ENCODE measurements around the gene PPIL4.
"Not testable (repeated sequence)": the region's sequence is repeated elsewhere in the genome, so short reads cannot be mapped to it uniquely, and the experiment has no call there.

Gene PPIL4

DNA sequence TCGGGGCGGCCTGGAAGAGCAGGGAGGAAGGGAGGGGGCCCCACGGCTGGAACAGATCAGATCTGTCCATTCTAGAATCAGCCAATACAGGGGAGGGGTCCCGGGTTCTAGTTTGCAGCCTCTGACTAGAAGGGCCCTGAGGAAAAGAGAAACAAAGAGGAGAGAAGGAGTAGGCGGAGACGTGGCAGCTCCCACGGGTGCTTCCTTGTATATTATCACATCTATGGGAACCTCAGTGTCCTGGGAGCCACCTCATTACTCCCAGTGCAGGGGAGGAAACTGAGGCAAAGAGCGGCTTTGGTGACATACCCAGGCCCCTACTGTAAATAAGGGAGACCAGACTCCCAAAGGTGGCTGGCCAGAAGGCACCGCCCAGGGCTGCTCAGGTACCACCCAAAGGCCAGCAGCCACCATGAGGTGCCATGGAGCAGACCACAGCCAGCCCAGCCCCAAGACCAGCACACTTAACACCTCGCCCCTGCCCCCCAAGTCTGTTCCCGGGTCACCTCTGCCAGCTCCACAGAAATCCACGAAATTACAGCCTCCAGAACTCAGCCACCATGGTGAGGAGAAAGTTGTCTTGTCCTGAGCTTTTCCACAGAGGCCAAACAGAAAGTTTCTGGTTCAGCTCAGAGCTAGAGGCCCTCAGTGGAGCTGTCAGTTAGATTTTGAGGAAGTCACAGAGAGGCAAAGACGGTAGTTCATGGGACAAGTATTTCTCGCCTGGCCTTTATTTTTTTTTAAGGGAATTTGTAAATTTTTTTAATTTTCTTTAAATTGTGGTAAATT, 63.1 kb downstream of the PPIL4 start:
- DNase-seq: no peak

DNA sequence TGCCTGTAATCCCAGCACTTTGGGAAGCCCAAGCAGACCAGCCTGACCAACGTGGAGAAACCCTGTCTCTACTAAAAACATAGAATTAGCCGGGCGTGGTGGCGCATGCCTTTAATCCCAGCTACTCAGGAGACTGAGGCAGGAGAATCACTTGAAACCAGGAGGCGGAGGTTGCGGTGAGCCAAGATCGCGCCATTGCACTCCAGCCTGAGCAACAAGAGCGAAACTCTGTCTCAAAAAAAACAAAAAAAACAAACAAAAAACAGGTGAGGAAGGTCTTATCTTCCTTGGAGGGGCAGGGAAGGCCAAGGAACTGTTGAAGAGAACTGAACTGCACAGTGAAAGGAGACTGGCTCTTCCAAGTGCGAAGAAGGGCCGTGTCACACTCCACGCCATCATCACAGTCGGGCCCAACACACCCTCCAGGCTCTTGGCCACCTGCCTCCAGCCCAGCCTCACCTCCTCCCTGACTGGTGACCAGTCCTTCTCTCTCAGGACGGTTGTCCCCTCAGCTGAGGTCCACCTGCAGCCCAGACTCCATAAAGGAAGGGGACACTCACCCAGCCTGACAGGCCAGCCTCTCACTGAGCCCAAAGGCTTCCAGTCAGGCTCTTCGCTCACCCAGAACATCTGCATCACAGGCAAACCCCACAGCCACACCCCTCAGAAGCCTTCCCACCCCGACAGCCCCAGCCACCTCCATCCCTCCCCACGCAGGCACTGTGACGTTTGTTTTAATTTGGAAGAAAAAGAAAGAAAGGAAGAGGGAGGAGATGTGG, 65.2 kb downstream of the PPIL4 start:
- DNase-seq: peak; percentile 71

DNA sequence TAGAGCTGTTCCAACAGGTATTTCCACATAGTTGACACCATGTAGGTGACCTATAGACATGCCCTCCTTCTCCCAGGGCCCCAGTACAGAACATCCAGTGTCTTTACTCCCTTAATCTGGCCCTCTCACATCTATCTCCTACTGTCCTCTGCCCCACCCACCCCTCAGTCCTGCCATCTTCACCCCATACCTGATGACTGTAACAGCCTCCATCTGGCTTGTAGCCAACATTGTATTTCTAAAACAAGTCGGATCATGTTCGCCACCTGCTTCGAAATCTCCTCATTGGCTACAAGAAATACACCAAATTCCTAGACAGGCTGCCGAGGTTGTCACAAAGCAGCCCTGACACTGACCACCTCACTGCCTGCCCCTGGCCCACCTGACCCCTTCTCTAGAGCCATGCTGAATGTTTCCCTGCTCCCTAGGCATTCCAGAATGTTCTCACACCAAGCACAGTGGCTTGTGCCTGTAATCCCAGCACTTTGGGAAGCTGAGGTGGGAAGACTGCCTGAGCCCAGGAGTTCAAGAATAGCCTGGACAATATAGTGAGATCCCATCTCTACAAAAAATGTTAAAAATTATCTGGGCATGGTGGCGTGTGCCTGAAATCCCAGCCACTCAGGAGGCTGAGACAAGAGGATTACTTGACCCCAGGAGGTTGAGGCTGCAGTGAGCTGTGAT, 67.1 kb downstream of the PPIL4 start:
- no peak for DNase-seq

DNA sequence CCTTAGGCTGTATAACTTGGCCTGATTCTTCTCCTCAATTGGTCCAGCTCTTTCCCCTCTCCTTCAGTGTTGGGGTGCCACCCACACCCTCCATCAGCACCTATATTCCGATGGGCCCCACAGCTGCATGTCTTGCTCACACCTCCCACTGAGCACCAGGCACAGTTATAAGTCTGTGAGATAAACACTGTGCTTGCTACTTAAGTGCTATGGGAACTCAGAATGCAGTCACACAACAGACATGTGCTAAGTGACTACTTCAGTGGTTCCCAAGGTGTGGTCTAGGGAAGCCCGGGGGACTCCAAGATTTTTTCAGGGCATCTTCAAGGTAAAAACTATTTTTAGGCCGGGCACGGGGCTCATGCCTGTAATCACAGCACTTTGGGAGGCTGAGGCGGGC, 68.3 kb downstream of the PPIL4 start:
- no peak for DNase-seq

DNA sequence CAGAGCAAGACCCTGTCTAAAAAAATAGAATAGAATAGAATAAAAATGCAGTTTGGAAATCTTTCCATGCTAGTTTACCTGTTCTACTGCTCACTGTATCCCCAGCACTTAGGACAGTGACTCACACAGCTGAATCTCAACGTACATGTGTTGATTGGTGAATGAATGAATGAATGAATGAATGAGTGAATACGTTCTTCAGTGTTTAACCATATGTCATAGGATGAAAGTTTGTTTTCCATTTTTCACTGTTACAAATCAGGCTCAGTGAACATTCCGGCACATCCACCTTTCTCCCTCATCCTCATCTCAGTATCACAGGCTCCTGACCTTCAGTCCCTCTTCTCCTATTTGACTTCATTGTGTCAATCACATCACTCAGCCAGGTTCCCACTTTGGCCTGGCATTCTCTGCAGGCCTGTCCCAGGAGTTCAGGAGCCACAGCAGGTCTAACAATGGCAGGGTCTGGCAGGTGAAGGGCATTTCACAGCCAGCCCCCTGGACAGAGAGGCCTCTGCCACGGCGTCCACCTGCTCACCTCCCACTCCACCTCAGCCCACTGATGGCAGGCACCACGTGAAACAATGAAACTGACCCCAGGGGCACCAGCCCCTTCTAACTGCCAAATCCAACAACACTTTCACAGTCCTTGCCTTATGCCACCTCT, 68.9 kb downstream of the PPIL4 start:
- no peak for DNase-seq

DNA sequence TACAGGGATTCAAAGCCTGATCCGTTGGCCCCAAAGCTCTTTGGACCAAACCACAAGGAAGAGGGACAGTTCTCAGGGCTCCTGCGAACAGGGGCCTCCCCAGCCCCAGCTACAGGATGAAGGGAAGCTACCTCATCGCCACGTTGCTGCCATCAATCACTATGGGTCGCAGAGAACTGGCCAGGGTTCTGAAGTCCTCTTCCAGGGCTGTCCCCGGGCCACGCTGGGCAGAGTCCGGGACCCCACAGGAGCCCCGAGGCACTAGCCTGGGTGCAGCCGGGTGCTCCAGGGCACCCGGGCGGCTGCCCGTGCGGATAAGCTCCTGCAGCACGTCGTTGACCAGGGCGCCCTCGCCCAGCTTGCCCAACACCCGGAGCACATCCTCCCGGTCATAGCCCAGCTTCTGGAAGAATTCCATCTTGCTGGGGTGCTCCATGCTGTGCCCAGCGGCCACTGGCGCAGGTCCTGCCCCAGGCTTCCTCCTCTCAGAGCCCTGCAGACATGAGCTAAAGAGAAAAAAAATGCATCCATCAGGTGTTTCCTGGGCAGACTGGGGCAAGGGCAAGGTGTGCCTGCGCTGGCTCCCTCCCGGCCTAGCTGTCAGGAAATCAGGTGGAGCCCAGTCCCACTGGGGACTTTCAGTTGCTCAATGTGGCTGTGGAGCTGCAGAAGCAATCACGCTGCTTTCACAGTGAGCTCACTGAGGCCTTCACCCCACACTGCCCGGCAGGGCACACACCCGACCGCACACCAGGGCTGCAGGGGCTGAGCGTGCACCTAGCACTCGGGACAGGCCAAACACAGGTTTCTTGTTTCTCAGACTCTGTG, 71.5 kb downstream of the PPIL4 start:
- no peak for DNase-seq

DNA sequence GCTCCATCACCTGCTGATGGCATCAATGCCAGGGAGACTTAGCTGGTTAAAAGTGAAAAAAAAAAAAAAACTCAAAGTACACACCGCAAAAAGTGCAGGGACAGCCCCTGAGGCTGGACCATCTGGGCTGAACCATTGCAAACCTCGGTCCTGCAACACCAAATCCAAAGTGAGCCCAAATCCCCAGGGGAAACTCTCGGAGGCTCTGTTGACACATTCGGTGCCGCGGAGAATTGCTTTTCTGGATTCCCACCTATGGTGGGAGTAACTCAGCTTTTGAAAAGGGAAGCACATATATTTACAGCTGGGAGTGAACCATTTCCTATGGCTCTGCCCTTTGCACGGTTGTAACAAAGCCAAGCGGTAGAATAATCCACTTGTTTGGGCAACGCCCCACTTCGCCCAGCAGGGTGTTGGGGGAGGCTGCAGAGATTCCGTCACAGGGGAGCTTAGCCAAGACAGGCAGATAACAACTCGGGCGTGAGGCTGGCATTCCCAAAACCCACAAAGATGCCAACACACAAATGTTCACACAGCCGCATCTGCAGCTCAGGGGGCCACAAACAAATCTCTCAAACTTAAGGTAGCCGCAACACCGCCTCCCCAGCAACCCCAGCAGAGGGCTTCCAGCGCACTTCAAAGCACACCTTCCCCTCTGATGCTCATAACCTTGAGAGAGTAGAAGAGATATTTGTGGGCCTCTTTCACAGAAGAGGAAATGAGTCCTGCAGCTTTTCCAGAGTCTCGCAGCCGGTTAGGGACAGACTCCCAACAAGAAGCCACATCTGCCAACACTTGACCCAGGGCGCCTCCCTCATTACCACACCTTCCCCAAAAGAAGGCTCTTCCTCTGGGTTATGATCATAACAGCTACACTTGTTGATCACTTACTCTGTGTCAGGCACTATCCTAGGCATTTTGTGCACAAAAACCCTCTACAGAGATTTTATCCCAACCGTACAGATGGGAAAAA, 72.5 kb downstream of the PPIL4 start:
- no peak for DNase-seq

DNA sequence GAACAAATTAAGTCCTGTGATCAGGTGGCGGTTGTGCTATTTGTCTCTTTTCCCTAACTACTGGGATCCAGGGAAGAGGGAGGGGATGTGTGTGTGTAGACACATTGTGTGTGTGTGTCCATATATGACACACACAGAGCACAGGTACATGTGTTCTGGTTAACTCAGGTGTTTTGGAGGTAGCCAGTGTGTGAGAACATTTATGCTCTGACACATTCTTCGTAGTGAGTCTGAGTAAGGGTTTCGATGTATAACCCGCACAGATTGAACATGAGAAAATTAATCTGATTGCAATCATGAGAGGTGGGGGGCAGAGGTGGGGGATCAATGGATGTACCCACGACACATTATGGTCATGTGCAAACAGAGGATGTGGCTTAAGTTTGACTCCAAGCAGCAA, 73.6 kb downstream of the PPIL4 start:
- DNase-seq: no peak

DNA sequence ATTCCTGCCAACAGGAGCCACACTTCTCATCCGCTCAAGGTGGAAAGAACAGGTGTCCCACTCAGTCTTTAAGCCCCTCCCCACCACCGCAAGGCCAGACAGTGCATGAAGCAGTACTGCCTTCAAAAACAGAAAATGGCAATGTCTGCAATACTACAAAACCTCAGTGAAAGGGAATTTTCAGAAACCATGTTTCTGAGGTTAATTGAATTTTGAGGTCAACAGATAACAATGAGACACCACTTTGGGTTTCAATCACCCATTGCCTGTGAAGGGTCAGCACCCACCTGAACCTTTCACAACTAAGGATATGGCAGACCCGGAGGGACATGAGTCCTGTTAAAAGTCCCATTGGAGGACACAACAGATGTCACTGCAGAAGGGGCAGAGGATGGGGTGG, 74.0 kb downstream of the PPIL4 start:
- no peak for DNase-seq

DNA sequence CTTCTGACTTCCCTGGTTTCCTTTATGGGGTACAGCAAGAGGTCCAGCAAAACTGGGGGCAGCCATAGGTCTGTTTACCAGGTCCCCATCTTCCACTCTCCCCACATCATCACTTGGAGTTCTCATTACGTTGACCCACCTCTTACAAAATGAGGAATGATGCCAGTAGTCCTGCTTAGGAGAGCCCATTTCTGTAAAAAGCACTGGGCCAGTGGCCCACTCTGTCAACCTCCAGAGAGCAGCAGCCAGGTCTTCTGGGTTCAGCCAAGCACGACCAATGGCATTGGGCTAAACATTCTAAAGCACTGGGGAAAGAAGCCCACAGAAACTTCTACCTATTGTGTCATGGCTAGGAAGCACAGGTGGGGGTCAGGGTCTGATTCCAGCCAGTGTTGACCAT, 74.9 kb downstream of the PPIL4 start:
- no peak for DNase-seq

DNA sequence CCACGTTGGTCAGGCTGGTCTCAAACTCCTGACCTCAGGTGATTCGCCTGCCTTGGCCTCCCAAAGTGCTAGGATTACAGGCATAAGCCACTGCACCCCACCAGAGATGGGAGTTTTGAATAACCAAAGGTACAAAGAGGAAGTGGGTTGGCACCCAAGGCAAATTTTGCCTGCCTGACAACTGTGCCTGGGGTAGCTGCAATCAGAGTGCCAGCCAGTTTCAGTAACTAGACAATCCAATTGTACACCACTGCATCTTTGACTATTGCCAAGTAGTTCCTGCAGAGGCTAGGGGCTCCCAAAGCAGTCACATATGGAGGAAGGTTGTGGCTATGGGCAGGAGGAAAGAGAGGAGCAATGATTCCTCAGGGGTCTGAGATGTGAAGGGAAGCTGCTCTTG, 77.7 kb downstream of the PPIL4 start:
- DNase-seq: peak; percentile 28

DNA sequence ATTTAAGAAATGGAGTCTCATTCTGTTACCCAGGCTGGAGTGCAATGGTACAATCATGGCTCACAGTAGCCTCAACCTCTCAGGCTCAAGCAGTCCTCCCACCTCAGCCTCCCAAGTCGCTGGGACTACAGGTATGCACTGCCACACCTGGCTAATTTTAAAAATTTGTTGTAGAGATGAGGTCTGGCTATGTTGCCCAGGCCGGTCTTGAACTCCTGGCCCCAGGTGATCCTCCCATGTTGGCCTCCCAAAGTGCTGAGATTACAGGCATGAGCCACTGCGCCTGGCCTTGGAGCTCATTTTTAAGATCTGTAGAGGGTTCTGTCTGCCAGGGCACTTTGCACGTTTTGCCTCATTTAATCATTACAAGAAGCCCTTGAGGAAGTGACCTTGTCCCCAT, 78.6 kb downstream of the PPIL4 start:
- DNase-seq: no peak

DNA sequence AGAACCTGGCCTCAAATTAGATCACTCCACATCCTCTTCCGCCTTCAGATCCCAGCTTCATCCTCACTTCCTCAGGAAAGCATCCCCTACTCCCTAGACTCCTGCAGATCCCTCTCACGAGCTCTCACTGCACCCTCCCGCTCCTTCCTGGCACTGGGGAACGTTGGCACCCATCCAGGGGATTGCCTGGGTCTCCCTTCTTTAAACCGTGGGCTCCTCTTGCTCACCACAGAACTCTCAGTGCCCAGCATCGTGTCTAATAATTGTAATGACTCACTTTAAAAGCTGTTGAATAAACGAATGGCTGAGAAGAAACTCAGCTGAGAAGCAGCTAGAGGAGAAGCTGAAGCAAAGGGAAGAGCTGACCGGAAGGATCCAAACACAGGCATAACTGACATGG, 81.4 kb downstream of the PPIL4 start:
- DNase-seq: no peak

DNA sequence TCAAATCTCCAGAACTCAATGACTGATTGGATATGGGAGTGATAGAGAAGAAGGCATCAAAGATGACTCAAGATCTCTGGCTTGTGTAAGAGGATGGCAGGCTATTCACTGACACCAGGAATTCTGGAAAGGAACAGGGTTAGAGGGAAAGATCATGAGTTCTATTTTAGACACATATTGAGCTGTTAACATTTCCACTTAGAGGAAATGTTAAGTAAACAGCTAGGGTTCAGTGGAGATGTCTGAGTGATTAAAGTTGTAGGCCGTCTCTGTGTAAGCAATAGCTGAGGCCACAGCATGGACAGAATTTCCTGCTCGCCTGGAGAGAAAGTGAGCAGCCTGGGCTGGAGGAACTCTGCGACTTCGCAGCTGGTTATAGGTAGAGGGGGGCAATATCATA, 82.1 kb downstream of the PPIL4 start:
- no peak for DNase-seq

DNA sequence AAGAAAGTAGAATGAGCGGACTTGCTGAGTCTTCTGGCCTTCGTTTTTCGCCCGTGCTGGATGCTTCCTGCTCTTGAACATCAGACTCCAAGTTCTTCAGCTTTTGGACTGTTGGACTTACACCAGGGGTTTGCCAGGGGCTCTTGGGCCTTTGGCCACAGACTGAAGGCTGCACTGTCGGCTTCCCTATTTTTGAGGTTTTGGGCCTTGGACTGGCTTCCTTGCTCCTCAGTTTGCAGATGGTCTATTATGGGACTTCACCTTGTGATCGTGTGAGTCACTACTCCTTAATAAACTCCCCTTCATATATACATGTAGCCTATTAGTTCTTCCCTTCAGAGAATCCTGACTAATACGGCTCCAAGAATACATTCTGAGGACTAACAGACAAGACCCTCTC, 83.1 kb downstream of the PPIL4 start:
- not testable (repeated sequence) for DNase-seq

DNA sequence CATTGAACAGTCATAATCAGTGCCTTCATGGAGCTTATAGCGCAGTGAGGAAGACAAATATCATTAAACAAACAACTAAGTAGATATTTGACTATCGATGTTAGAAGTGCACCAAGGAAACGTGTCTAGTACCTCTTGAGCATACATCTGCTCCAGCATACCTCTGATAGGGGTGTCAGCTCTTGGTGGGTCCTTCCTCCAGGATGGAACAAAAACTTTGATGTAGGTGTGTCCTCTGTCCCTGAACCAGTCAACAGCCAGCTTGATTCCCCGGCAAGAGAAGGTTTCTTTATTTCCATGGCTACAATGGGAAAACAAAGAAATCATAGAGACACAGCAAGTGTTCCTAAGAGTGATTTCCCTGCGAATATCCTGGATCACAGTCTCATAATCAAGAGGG, 84.2 kb downstream of the PPIL4 start:
- DNase-seq: no peak

DNA sequence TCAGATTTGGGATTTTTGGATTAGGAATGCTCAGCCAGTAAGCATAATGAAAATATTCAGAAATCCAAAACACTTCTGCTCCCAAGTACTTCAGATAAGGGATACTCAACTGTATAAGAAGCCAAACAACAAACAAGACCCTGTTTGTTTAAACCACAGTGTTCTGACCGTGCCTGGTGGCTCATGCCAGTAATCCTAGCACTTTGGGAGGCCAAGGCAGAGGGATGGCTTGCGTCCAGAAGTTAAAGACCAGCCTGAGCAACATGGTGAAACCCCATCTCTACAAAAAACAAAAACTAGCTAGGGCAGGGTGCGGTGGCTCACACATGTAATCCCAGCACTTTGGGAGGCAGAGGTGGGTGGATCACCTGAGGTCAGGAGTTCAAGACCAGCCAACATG, 85.6 kb downstream of the PPIL4 start:
- DNase-seq: not testable (repeated sequence)

DNA sequence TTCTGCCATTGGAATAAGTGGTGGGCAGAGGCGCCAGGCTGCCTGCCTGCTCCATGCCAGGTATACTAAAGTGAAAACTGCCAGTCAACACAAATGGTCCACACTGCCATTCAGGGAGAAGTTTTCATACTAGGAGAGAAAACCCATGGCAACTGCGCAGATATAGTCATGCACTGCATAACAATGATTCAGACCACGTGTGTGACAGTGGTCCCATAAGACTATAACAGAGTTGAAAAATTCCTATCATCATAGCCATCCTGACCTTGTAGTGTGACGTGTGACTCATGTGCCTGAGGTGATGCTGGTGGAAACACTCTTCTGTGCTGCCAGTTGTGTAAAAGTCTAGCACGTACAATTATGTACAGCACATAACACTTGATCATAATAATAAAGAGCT, 86.1 kb downstream of the PPIL4 start:
- DNase-seq: no peak

DNA sequence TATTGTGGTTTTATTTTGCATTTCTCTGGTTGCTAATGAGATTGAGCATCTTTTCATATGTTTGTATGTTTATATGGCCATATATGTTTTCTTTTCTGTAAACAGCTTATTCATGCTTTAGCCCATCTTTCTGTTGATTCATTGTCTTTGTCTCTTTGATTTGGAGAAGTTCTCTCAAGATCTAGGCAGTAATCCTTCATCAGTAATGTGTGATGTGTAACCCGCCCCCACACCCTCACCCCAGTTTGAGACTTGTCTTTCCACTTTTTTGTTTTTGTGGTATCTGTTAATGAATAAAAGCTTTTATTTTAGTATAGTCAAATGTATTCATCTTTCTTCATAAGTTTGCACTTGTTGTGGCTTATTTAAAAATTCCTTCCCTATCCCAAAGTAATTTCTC, 87.0 kb downstream of the PPIL4 start:
- no peak for DNase-seq

DNA sequence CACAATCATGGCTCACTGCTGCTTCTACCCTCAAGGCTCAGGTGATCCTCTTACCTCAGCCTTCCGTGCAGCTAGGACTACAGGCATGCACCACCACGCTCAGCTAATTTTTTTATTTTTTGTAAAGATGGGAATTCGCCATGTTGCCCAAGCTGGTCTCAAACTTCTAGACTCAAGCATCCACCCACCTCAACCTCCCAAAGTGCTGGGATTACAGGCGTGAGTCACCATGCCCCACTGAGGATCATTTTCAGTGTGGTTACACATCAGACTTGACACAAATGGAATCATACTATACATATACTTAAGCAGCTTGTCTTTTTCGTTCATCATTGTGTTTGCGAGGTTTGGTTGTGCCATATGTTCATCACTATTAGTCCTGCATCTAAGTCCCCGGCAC, 87.6 kb downstream of the PPIL4 start:
- no peak for DNase-seq

DNA sequence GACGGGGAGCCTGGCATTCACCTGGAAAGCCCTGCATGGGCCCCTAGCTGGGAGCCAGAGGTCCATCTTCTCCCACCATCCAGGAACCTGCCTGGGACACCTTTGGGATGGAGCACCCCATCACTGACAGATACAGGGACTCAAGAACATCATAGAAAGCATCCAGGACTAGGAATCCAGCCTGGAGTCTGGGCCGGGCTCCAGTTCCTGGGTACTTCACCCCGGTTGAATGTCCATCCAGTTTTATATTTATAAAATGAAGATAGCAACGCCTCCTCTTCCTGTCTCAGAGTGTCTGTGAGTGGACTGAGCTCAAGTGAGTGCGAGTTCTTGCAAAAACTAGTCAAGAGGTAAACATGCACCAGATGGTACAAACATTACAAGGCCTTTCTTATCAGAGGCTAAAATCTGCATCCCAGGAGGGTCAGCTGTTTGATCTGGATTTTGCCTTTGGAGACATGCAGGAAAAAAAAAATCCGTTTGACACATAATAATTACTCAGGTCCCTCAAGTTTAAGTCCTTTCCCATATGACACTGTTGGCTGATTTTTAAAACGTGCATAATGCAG, 88.4 kb downstream of the PPIL4 start:
- no peak for DNase-seq
